ENCODE measurements around the gene LRCH3.
"Not testable (repeated sequence)": the region's sequence is repeated elsewhere in the genome, so short reads cannot be mapped to it uniquely, and the experiment has no call there.

The LRCH3 gene

DNA sequence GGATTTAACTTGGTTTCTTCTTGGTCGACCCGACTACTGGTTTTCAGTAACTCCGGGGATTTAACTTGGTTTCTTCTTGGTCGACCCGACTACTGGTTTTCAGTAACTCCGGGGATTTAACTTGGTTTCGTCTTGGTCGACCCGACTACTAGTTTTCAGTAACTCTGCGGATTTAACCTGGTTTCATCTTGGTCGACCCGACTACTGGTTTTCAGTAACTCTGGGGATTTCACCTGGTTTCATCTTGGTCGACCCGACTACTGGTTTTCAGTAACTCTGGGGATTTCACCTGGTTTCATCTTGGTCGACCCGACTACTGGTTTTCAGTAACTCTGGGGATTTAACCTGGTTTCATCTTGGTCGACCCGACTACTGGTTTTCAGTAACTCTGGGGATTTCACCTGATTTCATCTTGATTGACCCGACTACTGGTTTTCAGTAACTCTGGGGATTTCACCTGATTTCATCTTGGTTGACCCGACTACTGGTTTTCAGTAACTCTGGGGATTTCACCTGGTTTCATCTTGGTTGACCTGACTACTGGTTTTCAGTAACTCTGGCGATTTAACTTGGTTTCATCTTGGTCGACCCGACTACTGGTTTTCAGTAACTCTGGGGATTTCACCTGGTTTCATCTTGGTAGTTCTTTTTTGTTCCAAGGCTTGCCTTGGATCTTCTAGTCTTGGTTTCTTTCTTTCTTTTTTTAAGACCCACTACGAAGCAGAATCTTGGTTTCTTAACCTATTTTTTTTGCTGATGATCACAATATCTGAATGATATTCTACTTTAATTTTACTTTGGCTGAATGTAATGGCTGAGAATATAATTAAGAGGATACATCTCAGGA is 130.6 kb downstream of the LRCH3 start:
- DNase-seq (ENCODE audit: low read depth in 2 of 2, low spot score in 1 of 2), result not testable (repeated sequence)

DNA sequence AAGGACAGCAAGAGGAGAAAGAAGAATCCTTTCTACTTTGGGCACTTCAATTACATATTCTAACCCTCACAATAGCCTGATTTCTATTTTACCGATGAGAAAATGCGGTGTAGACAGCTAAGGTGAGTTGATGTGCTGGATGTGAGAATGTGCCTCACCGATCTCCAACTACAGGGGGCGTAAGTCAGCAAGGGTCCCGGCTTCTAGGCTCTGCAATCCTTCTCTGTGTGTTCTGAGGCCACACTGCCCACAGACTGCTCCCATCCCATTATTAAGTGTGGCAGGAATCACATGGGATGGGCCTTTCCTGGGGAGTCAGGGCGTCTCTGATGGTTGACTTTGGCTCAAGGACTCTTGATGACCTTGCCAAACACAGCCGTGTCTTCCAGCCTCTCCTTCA is 135.4 kb downstream of the LRCH3 start:
- no peak for DNase-seq (ENCODE audit: low read depth in 2 of 2, low spot score in 1 of 2)

DNA sequence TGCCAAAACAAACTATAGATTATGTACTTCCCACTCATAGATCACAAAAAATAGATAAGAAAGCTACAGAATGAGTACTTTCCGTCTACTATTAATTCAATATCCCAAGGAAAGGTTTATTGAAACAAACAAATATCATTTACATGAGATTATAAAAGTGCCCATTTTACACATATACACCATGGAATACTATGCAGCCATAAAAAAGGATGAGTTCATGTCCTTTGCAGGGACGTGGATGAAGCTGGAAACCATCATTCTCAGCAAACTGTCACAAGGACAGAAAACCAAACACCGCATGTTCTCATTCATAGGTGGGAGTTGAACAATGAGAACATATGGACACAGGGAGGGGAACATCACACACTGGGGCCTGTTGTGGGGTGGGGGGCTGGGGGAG is 136.5 kb downstream of the LRCH3 start:
- not testable (repeated sequence) for DNase-seq (ENCODE audit: low read depth in 2 of 2, low spot score in 1 of 2)

DNA sequence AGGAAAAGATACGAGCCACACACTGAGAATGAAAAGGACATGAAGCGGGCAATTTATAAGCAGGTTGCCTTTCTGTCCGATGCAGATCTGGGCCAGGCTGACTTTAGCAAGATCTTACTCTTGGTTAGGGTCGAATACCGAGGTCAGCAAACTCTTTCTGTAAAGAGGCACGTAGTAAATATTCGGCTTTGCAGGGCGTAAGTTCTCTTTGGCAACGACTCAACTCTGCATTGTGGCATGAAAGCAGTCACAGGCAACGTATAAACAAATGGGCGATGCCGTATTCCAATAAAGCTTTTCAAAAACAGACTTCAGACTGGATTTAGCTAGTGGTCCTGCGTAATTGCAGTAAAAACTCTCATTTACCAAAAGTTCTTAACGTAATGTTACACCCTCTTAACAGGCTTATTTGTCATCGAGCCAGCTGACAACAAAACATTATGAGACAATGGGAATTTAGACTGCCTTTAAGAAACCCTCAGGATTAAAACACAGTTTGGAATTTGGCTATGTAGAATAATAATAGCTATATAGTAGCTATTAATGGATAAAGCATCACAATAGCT is 145.8 kb downstream of the LRCH3 start:
- no peak for DNase-seq (ENCODE audit: low read depth in 2 of 2, low spot score in 1 of 2)
